GM12892 (cell line): Measurements from ENCODE around the gene SH3BP4.

Experiments
- DNase-seq: peaks from one replicate; pipeline ENCODE4 v3.0.0; 2011; ENCODE audit not compliant: insufficient read length
- FAIRE-seq: peaks from 2 replicates; lab custom pipeline; 2011; peaks lifted over from hg19 to GRCh38; lab: Jason Lieb, UNC
- POLR2A ChIP-seq: IDR thresholded peaks from 2 replicates; pipeline ENCODE4 v1.6.1; 2011; ENCODE audit warnings: low read depth, low read length, control low read depth
- POLR2AphosphoS5 ChIP-seq: IDR thresholded peaks from 2 replicates; pipeline ENCODE4 v1.6.1; 2011; ENCODE audit warnings: low read depth, low read length, control low read depth
- TAF1 ChIP-seq: IDR thresholded peaks from 2 replicates; pipeline ENCODE4 v1.6.1; 2011; ENCODE audit warnings: low read depth, mild to moderate bottlenecking, control low read depth, low read length, borderline replicate concordance

SH3BP4 gene

GRCh38 chr2:234958746-234959395 lies 7.1 kb downstream of the SH3BP4 start:
- DNase-seq (no peak), FAIRE-seq (no peak)
- TF ChIP-seq POLR2AphosphoS5 = no peak
- no peak for TF ChIP-seq TAF1
- TF ChIP-seq POLR2A = no peak

GRCh38 chr2:234960175-234961088 lies 8.6 kb downstream of the SH3BP4 start:
- no peak for DNase-seq
- TF ChIP-seq POLR2A = no peak
- no peak for TF ChIP-seq POLR2AphosphoS5
- no peak for TF ChIP-seq TAF1
- no peak for FAIRE-seq

- no peak for FAIRE-seq
- no peak for TF ChIP-seq TAF1
- no peak for TF ChIP-seq POLR2A
- no peak for TF ChIP-seq POLR2AphosphoS5
These were observed 10.0 kb downstream of the SH3BP4 start for GRCh38 chr2:234961784-234962183.

GRCh38 chr2:234963773-234964615 lies 12.2 kb downstream of the SH3BP4 start:
- FAIRE-seq (no peak), DNase-seq (no peak)
- TF ChIP-seq POLR2A (no peak), TAF1 (no peak), POLR2AphosphoS5 (no peak)

More at GRCh38 chr2:234961784-234962183, 10.0 kb downstream of the SH3BP4 start:
- no peak for DNase-seq

- FAIRE-seq (no peak), DNase-seq (no peak)
- TF ChIP-seq TAF1 = no peak
- TF ChIP-seq POLR2A = no peak
These were observed 13.0 kb downstream of the SH3BP4 start for GRCh38 chr2:234964631-234965461.

GRCh38 chr2:234966340-234966739 lies 14.5 kb downstream of the SH3BP4 start:
- FAIRE-seq = no peak
- TF ChIP-seq TAF1 = no peak
- TF ChIP-seq POLR2AphosphoS5 = no peak
- TF ChIP-seq POLR2A = no peak
- no peak for DNase-seq

GRCh38 chr2:234967201-234967869 lies 15.5 kb downstream of the SH3BP4 start:
- DNase-seq (no peak), FAIRE-seq (no peak)
- TF ChIP-seq POLR2A (no peak), POLR2AphosphoS5 (no peak), TAF1 (no peak)

GRCh38 chr2:234967870-234968208 lies 16.0 kb downstream of the SH3BP4 start:
- no peak for TF ChIP-seq POLR2A
- no peak for TF ChIP-seq TAF1
- no peak for TF ChIP-seq POLR2AphosphoS5
- DNase-seq (no peak), FAIRE-seq (no peak)

GRCh38 chr2:234968631-234969305 lies 17.0 kb downstream of the SH3BP4 start:
- DNase-seq (no peak), FAIRE-seq (no peak)
- TF ChIP-seq TAF1 = no peak
- no peak for TF ChIP-seq POLR2A
- TF ChIP-seq POLR2AphosphoS5 = no peak

- TF ChIP-seq POLR2AphosphoS5 (no peak), POLR2A (no peak), TAF1 (no peak)
- FAIRE-seq = no peak
- no peak for DNase-seq
These were observed 17.7 kb downstream of the SH3BP4 start for GRCh38 chr2:234969306-234970098.
